Keratinocyte (primary cell): ENCODE results near the gene BTNL3. TPM values are rescaled to one million over a fixed set of nuclear protein-coding genes. Genes with fewer than 3 reads are reported as not detected.

Experiments
- DNase-seq: peaks from one replicate; pipeline ENCODE4 v3.0.0-alpha.2; 2011; ENCODE audit warnings: low read depth, missing footprints, low spot score
- FAIRE-seq: peaks from 2 replicates; lab custom pipeline; 2011; peaks lifted over from hg19 to GRCh38; lab: Jason Lieb, UNC
- H2AFZ ChIP-seq: 2 replicates; pipeline ENCODE4 v1.6.0; 2012; ENCODE audit warnings: low read length, control low read depth, inconsistent platforms; ENCODE audit not compliant: control insufficient read depth
- H3K27ac ChIP-seq: 2 replicates; pipeline ENCODE4 v1.5.1; 2011; ENCODE audit warnings: low read length; ENCODE audit not compliant: control insufficient read depth, insufficient read depth
- H3K27me3 ChIP-seq: 3 replicates; pipeline ENCODE4 v1.6.0; 2011; ENCODE audit warnings: low read length; ENCODE audit not compliant: control insufficient read depth, insufficient read depth; ENCODE audit errors: extremely low read depth
- H3K36me3 ChIP-seq, 2 experiments: 2 replicates in 1 of 2; 3 replicates in 1 of 2; pipeline ENCODE4 v1.5.1; 2011; ENCODE audit warnings: low read length in 2 of 2, mild to moderate bottlenecking in 1 of 2; ENCODE audit not compliant: control insufficient read depth in 2 of 2, insufficient read depth in 2 of 2; ENCODE audit errors: extremely low read depth in 1 of 2
- H3K4me1 ChIP-seq: 3 replicates; pipeline ENCODE4 v1.5.1; 2011; ENCODE audit warnings: low read length; ENCODE audit not compliant: control insufficient read depth, insufficient read depth; ENCODE audit errors: extremely low read depth
- H3K4me2 ChIP-seq: 3 replicates; pipeline ENCODE4 v1.6.0; 2011; ENCODE audit warnings: low read depth, low read length; ENCODE audit not compliant: control insufficient read depth, insufficient read depth; ENCODE audit errors: extremely low read depth
- H3K4me3 ChIP-seq, 3 experiments: fragments of 200-600 bp in 1 of 3; sonication (generic) in 1 of 3; 2 replicates in 2 of 3; 3 replicates in 1 of 3; pipeline ENCODE4 v1.5.1; 2011 to 2016; ENCODE audit warnings: low read length in 3 of 3, mild to moderate bottlenecking in 3 of 3, control low read depth in 2 of 3, inconsistent platforms in 1 of 3, low read depth in 1 of 3, mixed read lengths in 1 of 3, mixed run types in 1 of 3, moderate library complexity in 1 of 3; ENCODE audit not compliant: control insufficient read depth in 2 of 3, insufficient read depth in 2 of 3; ENCODE audit errors: extremely low read depth in 1 of 3
- H3K79me2 ChIP-seq: 2 replicates; pipeline ENCODE4 v1.6.0; 2012; ENCODE audit warnings: low read length; ENCODE audit not compliant: control insufficient read depth, insufficient read depth
- H3K9ac ChIP-seq: 3 replicates; pipeline ENCODE4 v1.6.0; 2011; ENCODE audit warnings: low read length; ENCODE audit not compliant: control insufficient read depth, insufficient read depth; ENCODE audit errors: extremely low read depth
- H3K9me1 ChIP-seq: 3 replicates; pipeline ENCODE4 v1.6.0; 2011; ENCODE audit warnings: low read length; ENCODE audit not compliant: control insufficient read depth, insufficient read depth; ENCODE audit errors: extremely low read depth
- H3K9me3 ChIP-seq: 2 replicates; pipeline ENCODE4 v1.5.1; 2012; ENCODE audit warnings: low read depth, low read length; ENCODE audit not compliant: control insufficient read depth
- H4K20me1 ChIP-seq: 3 replicates; pipeline ENCODE4 v1.6.0; 2011; ENCODE audit warnings: low read length; ENCODE audit not compliant: control insufficient read depth, insufficient read depth; ENCODE audit errors: extremely low read depth
- EZH2 ChIP-seq: IDR thresholded peaks from one replicate; pipeline ENCODE4 v1.6.1; 2012; ENCODE audit warnings: inconsistent platforms, mild to moderate bottlenecking, low read length, moderate library complexity
- dilution Hi-C: fragments of 300-500 bp; cut with MboI; formaldehyde crosslinking; loops from one replicate; pipeline ENCODE4 v1.7.0; 2020; ENCODE audit warnings: low sequenced_read_pairs; ENCODE audit not compliant: extremely low pct_ligation_motif_present
- polyA plus RNA-seq, 5 experiments: library from polyadenylated mRNA; depleted of rRNA in 3 of 5; stranded (reverse) in 3 of 5; stranded (forward) in 1 of 5; unstranded in 1 of 5; fragments of >200 nt; gene quantifications; 1 replicate in 1 of 5; 2 replicates in 3 of 5; 3 replicates in 1 of 5; pipeline versions ENCODE4 v1.2.1 to v1.2.3, GENCODE V29; 2011 to 2012; ENCODE audit warnings: missing spikeins in 2 of 5, low read depth in 1 of 5, low replicate concordance in 1 of 5
- TF ChIP-seq, protein P1 (sequence below), 3 experiments: IDR thresholded peaks in 1 of 3; conservative IDR thresholded peaks in 1 of 3; optimal IDR thresholded peaks in 1 of 3; 2 replicates in 2 of 3; 3 replicates in 1 of 3; pipeline versions ENCODE3 to v1.5.1; 2011; ENCODE audit warnings: low read length in 3 of 3, mild to moderate bottlenecking in 3 of 3, moderate library complexity in 2 of 3, control low read depth in 1 of 3, inconsistent platforms in 1 of 3; ENCODE audit not compliant: insufficient read depth in 2 of 3; ENCODE audit errors: extremely low read depth in 1 of 3

The BTNL3 gene
- polyA plus RNA-seq, 1 donor (not counting 4 experiments of a cell fraction or from before 2014, with no cell fraction given) = not detected

- no peak overlapping the region for H3K9ac ChIP-seq
- no peak for DNase-seq
- no peaks in the 10 kb centered on the region for H3K4me1 ChIP-seq
- H3K4me2 ChIP-seq = no peak overlapping the region
- no peak overlapping the region for H3K27ac ChIP-seq
- no peaks in the 10 kb centered on the region for H3K79me2 ChIP-seq
- no peak overlapping the region for H3K4me3 ChIP-seq
- H3K9me1 ChIP-seq = no peaks in the 10 kb centered on the region
- no peak for FAIRE-seq
- dilution Hi-C loops = no loop called here
- TF ChIP-seq, protein P1, sequence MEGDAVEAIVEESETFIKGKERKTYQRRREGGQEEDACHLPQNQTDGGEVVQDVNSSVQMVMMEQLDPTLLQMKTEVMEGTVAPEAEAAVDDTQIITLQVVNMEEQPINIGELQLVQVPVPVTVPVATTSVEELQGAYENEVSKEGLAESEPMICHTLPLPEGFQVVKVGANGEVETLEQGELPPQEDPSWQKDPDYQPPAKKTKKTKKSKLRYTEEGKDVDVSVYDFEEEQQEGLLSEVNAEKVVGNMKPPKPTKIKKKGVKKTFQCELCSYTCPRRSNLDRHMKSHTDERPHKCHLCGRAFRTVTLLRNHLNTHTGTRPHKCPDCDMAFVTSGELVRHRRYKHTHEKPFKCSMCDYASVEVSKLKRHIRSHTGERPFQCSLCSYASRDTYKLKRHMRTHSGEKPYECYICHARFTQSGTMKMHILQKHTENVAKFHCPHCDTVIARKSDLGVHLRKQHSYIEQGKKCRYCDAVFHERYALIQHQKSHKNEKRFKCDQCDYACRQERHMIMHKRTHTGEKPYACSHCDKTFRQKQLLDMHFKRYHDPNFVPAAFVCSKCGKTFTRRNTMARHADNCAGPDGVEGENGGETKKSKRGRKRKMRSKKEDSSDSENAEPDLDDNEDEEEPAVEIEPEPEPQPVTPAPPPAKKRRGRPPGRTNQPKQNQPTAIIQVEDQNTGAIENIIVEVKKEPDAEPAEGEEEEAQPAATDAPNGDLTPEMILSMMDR (optimal IDR thresholded peaks at IDR 0.05 in 1 of 3, IDR thresholded peaks at IDR 0.05 in 1 of 3, conservative IDR thresholded peaks at IDR 0.05 in 1 of 3; ENCODE audit: extremely low read depth in 1 of 3, insufficient read depth in 2 of 3, low read length in 3 of 3) = no peak
- TF ChIP-seq EZH2 = no peak
- no peaks in the 10 kb centered on the region for H4K20me1 ChIP-seq
- no peaks in the 10 kb centered on the region for H3K36me3 ChIP-seq
- no peaks in the 10 kb centered on the region for H3K27me3 ChIP-seq
- no peaks in the 10 kb centered on the region for H3K9me3 ChIP-seq
- no peak overlapping the region for H2AFZ ChIP-seq
Observed at GRCh38 chr5:180959661-180960060, 29.0 kb upstream of the BTNL3 start.

DNA sequence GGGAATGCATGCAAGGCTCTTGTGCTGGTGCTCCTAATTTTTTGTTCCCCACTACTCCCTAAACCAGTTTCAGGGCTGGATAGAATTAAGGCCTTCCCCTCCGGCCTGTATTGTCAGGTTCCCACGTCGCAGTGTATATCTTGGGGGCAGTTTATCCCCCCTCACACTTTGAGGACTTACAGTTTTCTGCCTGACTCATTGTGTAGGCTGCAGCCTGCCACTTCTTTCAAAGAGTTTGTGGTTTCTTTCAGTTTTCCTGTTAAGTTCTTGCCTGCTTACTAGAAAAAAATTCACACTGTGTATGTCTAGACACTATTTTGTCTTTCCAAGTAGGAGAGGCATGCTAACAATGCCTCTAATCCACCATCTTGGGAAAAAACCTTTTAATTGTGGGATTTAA is 28.4 kb upstream of the BTNL3 start:
- dilution Hi-C loops = no loop called here
- FAIRE-seq = no peak

More for the DNA sequence above, 28.4 kb upstream of the BTNL3 start:
- Histone ChIP-seq H3K27ac (no peak overlapping the region), H3K27me3 (no peaks in the 10 kb centered on the region), H2AFZ (no peak overlapping the region), H3K9me3 (no peaks in the 10 kb centered on the region), H3K4me3 (no peak overlapping the region), H4K20me1 (no peaks in the 10 kb centered on the region), H3K9me1 (no peaks in the 10 kb centered on the region), H3K4me2 (no peak overlapping the region), H3K36me3 (no peaks in the 10 kb centered on the region), H3K4me1 (no peaks in the 10 kb centered on the region), H3K79me2 (no peaks in the 10 kb centered on the region), H3K9ac (no peak overlapping the region)
- DNase-seq = no peak
- TF ChIP-seq, protein P1 (optimal IDR thresholded peaks at IDR 0.05 in 1 of 3, IDR thresholded peaks at IDR 0.05 in 1 of 3, conservative IDR thresholded peaks at IDR 0.05 in 1 of 3; ENCODE audit: extremely low read depth in 1 of 3, insufficient read depth in 2 of 3, low read length in 3 of 3) = no peak
- no peak for TF ChIP-seq EZH2
